Activated B cell treated with CpG ODN at 0.5 μM for 24 hours (primary cell): ENCODE results near the gene PTPN12. TPM values are rescaled to one million over a fixed set of nuclear protein-coding genes. Genes with fewer than 3 reads are reported as not detected.

Experiments used
- ATAC-seq: fragments of 200-7000 bp; cut with Tn5 transposase; one replicate; pipeline ENCODE4 v1.10.0; 2021; ENCODE audit warnings: low read depth, mild to moderate bottlenecking, moderate library complexity
- CTCF ChIA-PET: fragments of 350-600 bp; sonication (Branson Sonifier 250); formaldehyde crosslinking; loops from one replicate; lab custom pipeline; 2021; ENCODE audit warnings: antibody characterized with exemption; lab: Charles Lee
- POLR2A ChIA-PET: fragments of 350-600 bp; sonication (Branson Sonifier 250); formaldehyde crosslinking; loops from one replicate; lab custom pipeline; 2021; ENCODE audit warnings: antibody characterized with exemption; lab: Charles Lee
- DNase-seq: peaks from one replicate; pipeline ENCODE4 v3.0.0; 2022
- H3K27ac Mint-ChIP-seq: one replicate; pipeline ENCODE4 v1.8.0; 2020; ENCODE audit warnings: mixed read lengths
- H3K27me3 Mint-ChIP-seq: one replicate; pipeline ENCODE4 v1.8.0; 2021; ENCODE audit warnings: mixed read lengths
- H3K36me3 Mint-ChIP-seq: one replicate; pipeline ENCODE4 v1.8.0; 2021; ENCODE audit warnings: low read depth, mixed read lengths
- H3K4me1 Mint-ChIP-seq: one replicate; pipeline ENCODE4 v1.8.0; 2021; ENCODE audit warnings: mixed read lengths
- H3K4me3 Mint-ChIP-seq: one replicate; pipeline ENCODE4 v1.8.0; 2020; ENCODE audit warnings: mild to moderate bottlenecking, mixed read lengths
- H3K9me3 Mint-ChIP-seq: one replicate; pipeline ENCODE4 v1.8.0; 2020; ENCODE audit warnings: mixed read lengths
- intact Hi-C: fragments of 100-400 bp; cut with micrococcal nuclease; formaldehyde crosslinking; loops from one replicate; pipeline ENCODE4 v1.15.1; 2024
- total RNA-seq: library from RNA; stranded (reverse); gene quantifications from 2 replicates; pipeline ENCODE4 v1.2.3, GENCODE V29; 2022
- TF ChIP-seq, protein P1 (sequence below): fragments of 200-600 bp; IDR thresholded peaks from one replicate; pipeline ENCODE4 v1.8.0; 2022; ENCODE audit warnings: antibody characterized with exemption, mild to moderate bottlenecking

Gene PTPN12
- total RNA-seq, 1 donor from 2014 or later = 39.2 TPM

DNA sequence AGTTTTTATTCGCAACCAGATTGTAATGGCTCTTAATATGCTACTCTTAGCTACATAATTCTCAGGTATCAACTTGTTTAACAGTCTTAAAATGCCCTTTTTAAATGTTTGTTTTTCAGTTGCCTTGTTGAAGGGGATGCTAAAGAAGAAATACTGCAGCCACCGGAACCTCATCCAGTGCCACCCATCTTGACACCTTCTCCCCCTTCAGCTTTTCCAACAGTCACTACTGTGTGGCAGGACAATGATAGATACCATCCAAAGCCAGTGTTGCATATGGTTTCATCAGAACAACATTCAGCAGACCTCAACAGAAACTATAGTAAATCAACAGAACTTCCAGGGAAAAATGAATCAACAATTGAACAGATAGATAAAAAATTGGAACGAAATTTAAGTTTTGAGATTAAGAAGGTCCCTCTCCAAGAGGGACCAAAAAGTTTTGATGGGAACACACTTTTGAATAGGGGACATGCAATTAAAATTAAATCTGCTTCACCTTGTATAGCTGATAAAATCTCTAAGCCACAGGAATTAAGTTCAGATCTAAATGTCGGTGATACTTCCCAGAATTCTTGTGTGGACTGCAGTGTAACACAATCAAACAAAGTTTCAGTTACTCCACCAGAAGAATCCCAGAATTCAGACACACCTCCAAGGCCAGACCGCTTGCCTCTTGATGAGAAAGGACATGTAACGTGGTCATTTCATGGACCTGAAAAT is 89.7 kb downstream of the PTPN12 start:
- no peaks in the 10 kb centered on the region for H3K4me1 Mint-ChIP-seq
- peaks cover 26% of the 10 kb centered on the region for H3K36me3 Mint-ChIP-seq
- intact Hi-C loops = no loop called here
- POLR2A ChIA-PET = no interaction called here
- H3K9me3 Mint-ChIP-seq = no peaks in the 10 kb centered on the region
- no peak for DNase-seq
- no peak for ATAC-seq
- no peak overlapping the region for H3K4me3 Mint-ChIP-seq
- H3K27me3 Mint-ChIP-seq = no peaks in the 10 kb centered on the region
- H3K27ac Mint-ChIP-seq = no peak overlapping the region
- CTCF ChIA-PET = interaction anchor here (0.6 kb wide), 1 partner anchor 722 kb away, joined by 3 read pairs; no protein-coding TSS in a partner anchor
- TF ChIP-seq, protein P1, sequence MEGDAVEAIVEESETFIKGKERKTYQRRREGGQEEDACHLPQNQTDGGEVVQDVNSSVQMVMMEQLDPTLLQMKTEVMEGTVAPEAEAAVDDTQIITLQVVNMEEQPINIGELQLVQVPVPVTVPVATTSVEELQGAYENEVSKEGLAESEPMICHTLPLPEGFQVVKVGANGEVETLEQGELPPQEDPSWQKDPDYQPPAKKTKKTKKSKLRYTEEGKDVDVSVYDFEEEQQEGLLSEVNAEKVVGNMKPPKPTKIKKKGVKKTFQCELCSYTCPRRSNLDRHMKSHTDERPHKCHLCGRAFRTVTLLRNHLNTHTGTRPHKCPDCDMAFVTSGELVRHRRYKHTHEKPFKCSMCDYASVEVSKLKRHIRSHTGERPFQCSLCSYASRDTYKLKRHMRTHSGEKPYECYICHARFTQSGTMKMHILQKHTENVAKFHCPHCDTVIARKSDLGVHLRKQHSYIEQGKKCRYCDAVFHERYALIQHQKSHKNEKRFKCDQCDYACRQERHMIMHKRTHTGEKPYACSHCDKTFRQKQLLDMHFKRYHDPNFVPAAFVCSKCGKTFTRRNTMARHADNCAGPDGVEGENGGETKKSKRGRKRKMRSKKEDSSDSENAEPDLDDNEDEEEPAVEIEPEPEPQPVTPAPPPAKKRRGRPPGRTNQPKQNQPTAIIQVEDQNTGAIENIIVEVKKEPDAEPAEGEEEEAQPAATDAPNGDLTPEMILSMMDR = no peak

DNA sequence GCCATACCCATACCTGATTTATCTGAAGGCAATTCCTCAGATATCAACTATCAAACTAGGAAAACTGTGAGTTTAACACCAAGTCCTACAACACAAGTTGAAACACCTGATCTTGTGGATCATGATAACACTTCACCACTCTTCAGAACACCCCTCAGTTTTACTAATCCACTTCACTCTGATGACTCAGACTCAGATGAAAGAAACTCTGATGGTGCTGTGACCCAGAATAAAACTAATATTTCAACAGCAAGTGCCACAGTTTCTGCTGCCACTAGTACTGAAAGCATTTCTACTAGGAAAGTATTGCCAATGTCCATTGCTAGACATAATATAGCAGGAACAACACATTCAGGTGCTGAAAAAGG is 90.2 kb downstream of the PTPN12 start:
- intact Hi-C loops = no loop called here

DNA sequence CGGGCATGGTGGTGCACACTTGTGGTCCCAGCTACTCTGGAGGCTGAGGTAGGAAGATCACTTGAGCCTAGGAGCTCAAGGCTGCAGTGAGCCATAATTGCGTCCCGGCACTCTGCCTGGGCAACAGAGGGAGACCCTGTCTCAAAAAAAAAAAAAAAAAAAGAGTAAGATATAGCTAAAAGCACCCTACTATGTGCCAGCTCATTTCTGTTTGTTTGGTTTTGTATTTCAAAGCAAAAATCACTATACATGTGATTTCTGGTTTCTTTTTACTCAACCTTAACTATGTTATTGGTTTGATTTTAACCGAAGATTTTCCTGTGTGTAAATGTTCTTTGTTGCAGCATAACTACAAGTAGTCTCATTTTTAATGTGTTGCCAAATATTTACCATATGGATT is 92.7 kb downstream of the PTPN12 start:
- POLR2A ChIA-PET = interaction anchor here (0.6 kb wide), 1 partner anchor 63 kb away, joined by 6 read pairs; no protein-coding TSS in a partner anchor
- no peak for DNase-seq
- intact Hi-C loops = no loop called here
- Mint-ChIP-seq H3K27me3 (no peaks in the 10 kb centered on the region), H3K4me3 (no peak overlapping the region), H3K36me3 (peaks cover 21% of the 10 kb centered on the region), H3K9me3 (no peaks in the 10 kb centered on the region), H3K27ac (no peak overlapping the region), H3K4me1 (no peaks in the 10 kb centered on the region)
- CTCF ChIA-PET = no interaction called here
- ATAC-seq = no peak
- TF ChIP-seq, protein P1 = no peak

More for the DNA sequence above, 90.2 kb downstream of the PTPN12 start:
- TF ChIP-seq, protein P1 = no peak
- no peaks in the 10 kb centered on the region for H3K4me1 Mint-ChIP-seq
- CTCF ChIA-PET = no interaction called here
- POLR2A ChIA-PET = no interaction called here
- no peaks in the 10 kb centered on the region for H3K9me3 Mint-ChIP-seq
- H3K4me3 Mint-ChIP-seq = no peak overlapping the region
- H3K27ac Mint-ChIP-seq = no peak overlapping the region
- no peaks in the 10 kb centered on the region for H3K27me3 Mint-ChIP-seq
- peaks cover 21% of the 10 kb centered on the region for H3K36me3 Mint-ChIP-seq
- no peak for DNase-seq
- no peak for ATAC-seq

DNA sequence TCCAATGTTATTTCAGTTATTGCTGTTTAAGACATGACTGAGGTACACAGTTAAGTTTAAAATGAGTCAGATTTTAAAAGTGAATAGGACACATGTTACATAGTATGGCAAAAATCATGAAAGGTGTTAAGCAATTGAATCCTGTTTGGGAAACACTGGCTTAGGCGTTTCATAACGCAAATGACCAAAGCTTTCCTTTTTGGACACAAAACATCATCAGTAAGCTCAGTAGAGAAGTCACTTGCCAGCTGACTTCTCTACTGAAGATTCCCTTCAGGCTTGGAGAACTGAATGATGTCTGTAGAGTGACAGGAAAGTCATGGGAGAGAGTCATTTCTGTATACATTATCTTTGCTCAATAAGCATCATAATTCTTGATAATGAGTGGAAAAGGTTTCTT is 94.7 kb downstream of the PTPN12 start:
- ATAC-seq (no peak), DNase-seq (no peak)
- Mint-ChIP-seq H3K27ac (no peak overlapping the region), H3K4me3 (no peak overlapping the region), H3K36me3 (peaks cover 15% of the 10 kb centered on the region), H3K9me3 (no peaks in the 10 kb centered on the region), H3K4me1 (no peaks in the 10 kb centered on the region), H3K27me3 (no peaks in the 10 kb centered on the region)
- CTCF ChIA-PET = interaction anchor here (0.6 to 1.0 kb wide), 4 partner anchors 20 to 126 kb away, joined by 3 read pairs; no protein-coding TSS in a partner anchor
- TF ChIP-seq, protein P1 = no peak
- POLR2A ChIA-PET = no interaction called here
- intact Hi-C loops = no loop called here

DNA sequence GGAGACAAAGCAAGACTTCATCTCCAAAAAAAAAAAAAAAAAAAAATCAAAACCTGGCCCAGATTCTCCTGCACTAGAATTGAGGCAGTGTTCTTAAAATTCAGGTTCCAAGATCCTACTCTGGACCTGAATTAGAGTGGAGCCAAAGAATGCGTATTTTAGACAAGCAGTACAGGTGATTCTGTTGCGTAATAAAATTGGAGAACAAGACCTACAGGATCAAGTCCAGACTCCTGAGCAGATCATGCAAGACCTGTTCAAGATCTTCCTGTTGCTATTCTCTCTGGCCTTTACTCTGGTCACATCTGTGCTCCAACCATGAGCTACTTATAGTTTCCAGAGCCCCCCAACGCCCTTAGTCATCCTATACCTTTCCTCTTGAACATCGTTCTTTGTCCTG is 107.7 kb downstream of the PTPN12 start:
- ATAC-seq (no peak), DNase-seq (no peak)
- intact Hi-C loops = no loop called here
- Mint-ChIP-seq H3K27ac (no peak overlapping the region), H3K4me3 (no peak overlapping the region), H3K36me3 (peaks cover 11% of the 10 kb centered on the region), H3K4me1 (no peaks in the 10 kb centered on the region), H3K27me3 (no peaks in the 10 kb centered on the region), H3K9me3 (no peaks in the 10 kb centered on the region)
- ChIA-PET POLR2A (interaction anchor here (0.9 kb wide), 1 partner anchor 15 kb away, joined by 3 read pairs; no protein-coding TSS in a partner anchor), CTCF (no interaction called here)
- TF ChIP-seq, protein P1 = no peak
